ENCODE results near the gene KRTAP5-5.

KRTAP5-5 gene

DNA sequence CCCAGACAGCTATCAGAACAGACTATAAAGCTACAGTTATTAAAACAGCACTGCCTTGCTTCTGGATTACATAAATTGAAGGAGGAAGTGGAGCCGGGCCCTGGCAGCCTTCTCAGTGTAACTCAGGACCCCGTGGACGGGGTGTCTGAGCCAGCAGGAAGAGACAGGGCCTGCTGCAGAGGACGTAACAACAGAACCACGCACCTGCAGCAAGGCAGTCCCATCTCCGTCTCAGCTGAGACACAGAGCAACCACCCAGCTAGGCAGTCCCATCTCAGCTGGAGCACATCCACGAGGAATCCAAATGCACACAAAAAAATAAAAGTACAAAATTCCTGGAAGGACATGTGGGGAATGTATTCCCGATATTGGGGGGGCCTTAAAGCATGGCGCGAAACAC is 50.3 kb downstream of the KRTAP5-5 start:
- DNase-seq (ENCODE audit: low spot score), result no peak

Data from kidney capillary endothelial cell (primary cell).